ENCODE results near the gene ZNF292.

DNA sequence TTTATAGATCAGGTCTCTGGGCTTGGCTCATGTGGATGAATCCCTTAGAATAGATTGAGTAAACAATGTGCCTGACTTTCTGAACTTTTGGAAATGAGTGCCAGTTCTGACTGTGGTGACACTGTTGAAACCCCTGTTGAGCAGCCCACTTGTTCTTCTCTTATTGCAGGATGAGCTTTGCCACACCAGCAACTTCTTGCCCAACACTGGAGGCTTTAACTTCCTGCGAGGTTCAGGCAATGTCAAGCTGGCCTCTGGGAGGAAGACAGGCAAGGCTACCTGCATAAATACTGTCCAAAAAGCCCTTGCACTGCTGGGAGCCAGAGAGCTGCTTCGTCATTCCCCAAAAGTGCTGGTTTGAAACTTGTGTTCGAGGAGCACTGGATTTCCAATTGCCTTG is 134.2 kb downstream of the ZNF292 start:
- TF ChIP-seq EP300 (IDR thresholded peaks at IDR 0.05) (no peak), POLR2AphosphoS5 (IDR thresholded peaks at IDR 0.05) (no peak)
- TF ChIP-seq, protein P1, sequence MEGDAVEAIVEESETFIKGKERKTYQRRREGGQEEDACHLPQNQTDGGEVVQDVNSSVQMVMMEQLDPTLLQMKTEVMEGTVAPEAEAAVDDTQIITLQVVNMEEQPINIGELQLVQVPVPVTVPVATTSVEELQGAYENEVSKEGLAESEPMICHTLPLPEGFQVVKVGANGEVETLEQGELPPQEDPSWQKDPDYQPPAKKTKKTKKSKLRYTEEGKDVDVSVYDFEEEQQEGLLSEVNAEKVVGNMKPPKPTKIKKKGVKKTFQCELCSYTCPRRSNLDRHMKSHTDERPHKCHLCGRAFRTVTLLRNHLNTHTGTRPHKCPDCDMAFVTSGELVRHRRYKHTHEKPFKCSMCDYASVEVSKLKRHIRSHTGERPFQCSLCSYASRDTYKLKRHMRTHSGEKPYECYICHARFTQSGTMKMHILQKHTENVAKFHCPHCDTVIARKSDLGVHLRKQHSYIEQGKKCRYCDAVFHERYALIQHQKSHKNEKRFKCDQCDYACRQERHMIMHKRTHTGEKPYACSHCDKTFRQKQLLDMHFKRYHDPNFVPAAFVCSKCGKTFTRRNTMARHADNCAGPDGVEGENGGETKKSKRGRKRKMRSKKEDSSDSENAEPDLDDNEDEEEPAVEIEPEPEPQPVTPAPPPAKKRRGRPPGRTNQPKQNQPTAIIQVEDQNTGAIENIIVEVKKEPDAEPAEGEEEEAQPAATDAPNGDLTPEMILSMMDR (IDR thresholded peaks at IDR 0.05): no peak

Data from sigmoid colon (tissue), 4 donors.